MG63 (cell line): ENCODE measurements around the gene ANKRA2. TPM values are rescaled to one million over a fixed set of nuclear protein-coding genes. Genes with fewer than 3 reads are reported as not detected.

Source experiments
- DNase-seq: peaks from one replicate; pipeline ENCODE4 v3.0.0-alpha.2; 2020
- H3K27me3 ChIP-seq: fragments of 250-450 bp; sonication (Bioruptor Pico); 2 replicates; pipeline ENCODE4 v1.5.1; 2020; ENCODE audit warnings: mild to moderate bottlenecking, moderate library complexity
- H3K36me3 ChIP-seq: fragments of 250-450 bp; sonication (Bioruptor Pico); 2 replicates; pipeline ENCODE4 v1.5.1; 2020; ENCODE audit warnings: mild to moderate bottlenecking, moderate library complexity
- H3K4me3 ChIP-seq: fragments of 250-450 bp; sonication (Bioruptor Pico); 2 replicates; pipeline ENCODE4 v1.5.1; 2020; ENCODE audit warnings: mild to moderate bottlenecking, moderate library complexity
- H3K9me3 ChIP-seq: fragments of 250-450 bp; sonication (Bioruptor Pico); 2 replicates; pipeline ENCODE4 v1.5.1; 2020; ENCODE audit warnings: mild to moderate bottlenecking, moderate library complexity
- total RNA-seq: library from RNA; depleted of rRNA; stranded (reverse); fragments of >200 nt; shearing (Covaris generic); gene quantifications from 2 replicates; pipeline ENCODE4 v1.2.3, GENCODE V29; 2014; ENCODE audit warnings: low replicate concordance; rRNA removed

Gene ANKRA2
- total RNA-seq: 9.4 and 22.2 TPM in 2 replicates

GRCh38 chr5:73565139-73565968, at the start of gene ANKRA2, which contains the start of gene UTP15:
Gene ANKRA2, minus strand, starts transcription at chr5:73565639. Its CDS starts 2,758 bp downstream, at chr5:73562881.
Gene UTP15, plus strand, starts transcription at chr5:73565743. Its CDS starts 1,602 bp downstream, at chr5:73567345.
- H3K9me3 ChIP-seq: no peaks in the 10 kb centered on the region
- peak; percentile 98 for DNase-seq
- H3K27me3 ChIP-seq: no peaks in the 10 kb centered on the region
- H3K4me3 ChIP-seq: peak within 1 kb of the TSS; percentile 73
- peaks cover 20% of the 10 kb centered on the region for H3K36me3 ChIP-seq

- H3K36me3 ChIP-seq: no peaks in the 10 kb centered on the region
- no peaks in the 10 kb centered on the region for H3K27me3 ChIP-seq
- no peak for DNase-seq
- no peak overlapping the region for H3K4me3 ChIP-seq
- no peaks in the 10 kb centered on the region for H3K9me3 ChIP-seq
These were observed 49.6 kb upstream of the ANKRA2 start for GRCh38 chr5:73615085-73615484.

DNA sequence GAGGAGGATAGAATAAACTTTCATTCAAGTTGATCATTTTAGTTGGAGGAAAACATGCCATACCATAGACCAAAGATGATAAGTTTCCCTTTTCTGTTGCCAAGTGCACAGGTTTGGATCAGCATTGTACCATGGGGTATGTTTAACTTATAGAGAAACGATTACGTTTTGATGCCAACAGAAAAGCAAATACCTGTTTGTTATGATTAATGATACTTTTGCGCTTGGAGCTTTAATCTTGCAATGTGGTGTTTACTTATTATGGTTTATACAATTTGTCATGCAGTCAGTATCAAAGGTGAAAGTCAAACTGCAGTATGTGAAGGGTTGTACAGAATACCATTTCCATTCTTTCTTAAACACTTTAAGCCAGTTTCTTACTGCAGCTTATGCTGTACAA, 47.4 kb upstream of the ANKRA2 start:
- DNase-seq: no peak

DNA sequence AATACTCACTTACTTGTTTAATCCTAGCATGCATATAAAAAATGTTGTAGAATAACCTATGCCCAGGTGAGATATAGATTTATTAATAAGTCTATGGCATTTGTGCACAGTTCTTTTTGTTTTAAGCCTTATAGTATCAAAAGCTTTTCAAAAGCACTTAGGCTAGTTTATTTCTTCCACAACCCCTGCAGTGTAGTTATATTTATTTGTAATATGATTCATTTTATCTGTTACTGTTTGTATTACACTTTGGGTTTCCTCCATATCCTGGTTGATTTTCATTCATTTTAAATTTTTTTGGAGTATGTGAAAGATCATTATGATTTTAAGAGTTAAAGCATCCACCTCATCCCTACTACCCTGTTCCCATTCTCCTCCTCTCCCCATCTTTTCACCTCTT, 41.8 kb upstream of the ANKRA2 start:
- DNase-seq: no peak
- no peaks in the 10 kb centered on the region for H3K36me3 ChIP-seq
- H3K4me3 ChIP-seq: no peak overlapping the region
- no peaks in the 10 kb centered on the region for H3K27me3 ChIP-seq
- H3K9me3 ChIP-seq: peaks cover 2% of the 10 kb centered on the region; the same call in 1 of the 2 replicates

More for the DNA sequence above, 47.4 kb upstream of the ANKRA2 start:
- no peaks in the 10 kb centered on the region for H3K9me3 ChIP-seq
- H3K4me3 ChIP-seq: no peak overlapping the region
- H3K27me3 ChIP-seq: no peaks in the 10 kb centered on the region
- H3K36me3 ChIP-seq: no peaks in the 10 kb centered on the region

DNA sequence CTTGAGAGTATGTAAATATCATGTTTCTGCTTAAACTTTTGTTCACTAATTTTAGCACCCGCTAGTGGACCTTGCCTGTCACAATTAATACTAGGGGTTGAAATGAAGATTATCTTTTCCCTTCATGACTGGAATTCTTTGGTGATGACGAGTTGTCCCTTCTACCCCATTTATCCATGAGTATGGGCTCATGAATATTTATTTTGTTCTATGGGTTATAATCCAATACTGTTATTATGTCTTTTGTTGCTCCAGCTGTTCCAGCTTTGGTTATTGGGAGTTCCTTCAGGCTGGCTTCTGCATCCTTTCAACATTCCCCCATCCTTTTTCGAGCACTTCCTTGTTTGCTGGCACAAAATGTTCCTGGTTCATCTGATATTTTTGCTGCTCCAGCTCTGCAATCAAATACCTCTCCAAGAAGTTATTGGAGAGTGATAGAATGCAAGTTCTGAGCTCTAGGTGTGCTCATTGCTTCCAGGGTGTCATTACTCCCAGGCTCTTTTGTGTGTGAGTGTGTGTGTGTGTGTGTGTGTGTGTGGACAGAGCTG, 40.8 kb upstream of the ANKRA2 start:
- no peaks in the 10 kb centered on the region for H3K36me3 ChIP-seq
- no peak overlapping the region for H3K4me3 ChIP-seq
- no peak for DNase-seq
- peaks cover 10% of the 10 kb centered on the region for H3K9me3 ChIP-seq
- no peaks in the 10 kb centered on the region for H3K27me3 ChIP-seq

- H3K9me3 ChIP-seq: peaks cover 11% of the 10 kb centered on the region
- H3K27me3 ChIP-seq: no peaks in the 10 kb centered on the region
- no peaks in the 10 kb centered on the region for H3K36me3 ChIP-seq
- DNase-seq: no peak
- no peak overlapping the region for H3K4me3 ChIP-seq
These were observed 40.0 kb upstream of the ANKRA2 start for GRCh38 chr5:73605223-73606087.

GRCh38 chr5:73603998-73604397, 38.6 kb upstream of the ANKRA2 start:
- Histone ChIP-seq H3K4me3 (no peak overlapping the region), H3K36me3 (no peaks in the 10 kb centered on the region), H3K9me3 (peaks cover 11% of the 10 kb centered on the region), H3K27me3 (no peaks in the 10 kb centered on the region)
- DNase-seq: no peak

DNA sequence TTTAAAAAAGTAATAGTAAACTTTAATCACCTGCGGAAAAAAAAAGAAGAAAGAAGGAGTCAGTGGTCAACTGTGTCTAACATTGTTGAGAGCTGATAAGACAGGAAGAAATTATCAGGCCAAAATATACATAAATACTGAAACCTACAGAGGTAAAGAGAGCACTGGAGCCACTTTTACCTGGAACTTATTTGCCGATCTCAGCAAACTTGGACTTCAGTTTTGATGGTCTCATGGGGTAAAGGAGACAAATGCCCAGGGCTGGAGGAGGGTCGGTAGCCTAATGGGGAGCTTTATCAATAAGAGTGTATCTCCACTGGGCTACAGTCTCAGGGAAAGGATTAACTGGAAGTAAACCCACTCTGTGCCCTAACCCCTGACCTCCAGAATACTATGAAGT, 33.9 kb upstream of the ANKRA2 start:
- Histone ChIP-seq H3K4me3 (no peak overlapping the region), H3K36me3 (no peaks in the 10 kb centered on the region), H3K27me3 (no peaks in the 10 kb centered on the region), H3K9me3 (peaks cover 11% of the 10 kb centered on the region)
- DNase-seq: no peak

GRCh38 chr5:73596705-73597328, 31.4 kb upstream of the ANKRA2 start:
- Histone ChIP-seq H3K27me3 (no peaks in the 10 kb centered on the region), H3K9me3 (peaks cover 6% of the 10 kb centered on the region), H3K36me3 (no peaks in the 10 kb centered on the region), H3K4me3 (no peak overlapping the region)
- no peak for DNase-seq

- Histone ChIP-seq H3K4me3 (no peak overlapping the region), H3K36me3 (no peaks in the 10 kb centered on the region), H3K9me3 (no peaks in the 10 kb centered on the region), H3K27me3 (no peaks in the 10 kb centered on the region)
- no peak for DNase-seq
These were observed 27.1 kb upstream of the ANKRA2 start for GRCh38 chr5:73592551-73592950.

GRCh38 chr5:73591698-73592501, 26.5 kb upstream of the ANKRA2 start:
- H3K27me3 ChIP-seq: no peaks in the 10 kb centered on the region
- H3K36me3 ChIP-seq: no peaks in the 10 kb centered on the region
- DNase-seq: peak; percentile 83
- H3K9me3 ChIP-seq: no peaks in the 10 kb centered on the region
- H3K4me3 ChIP-seq: no peak overlapping the region

GRCh38 chr5:73591102-73591695, 25.8 kb upstream of the ANKRA2 start:
- Histone ChIP-seq H3K27me3 (no peaks in the 10 kb centered on the region), H3K36me3 (no peaks in the 10 kb centered on the region), H3K4me3 (no peak overlapping the region), H3K9me3 (no peaks in the 10 kb centered on the region)
- DNase-seq: peak; percentile 17

DNA sequence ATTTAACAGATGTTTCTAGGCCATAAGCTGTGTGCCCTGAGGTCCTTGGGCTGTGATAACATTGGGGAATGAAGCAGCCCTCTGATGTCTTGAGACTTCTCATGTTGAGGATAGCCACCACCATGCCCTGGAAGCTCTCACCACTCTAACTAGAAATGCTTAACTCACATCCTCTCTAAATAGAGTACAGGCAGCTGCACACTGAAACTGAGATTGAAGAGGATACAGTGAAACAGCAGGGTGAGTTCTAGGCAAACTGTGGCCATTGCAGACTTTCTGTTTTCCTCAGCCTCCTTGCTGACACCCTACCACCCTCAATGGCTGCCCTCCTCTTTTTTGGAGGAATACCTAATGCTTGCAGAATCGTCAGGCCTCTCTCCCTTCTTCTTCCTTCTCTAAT, 22.5 kb upstream of the ANKRA2 start:
- no peak for DNase-seq
- H3K27me3 ChIP-seq: no peaks in the 10 kb centered on the region
- H3K9me3 ChIP-seq: no peaks in the 10 kb centered on the region
- H3K36me3 ChIP-seq: peaks cover 2% of the 10 kb centered on the region; the same call in 1 of the 2 replicates
- H3K4me3 ChIP-seq: no peak overlapping the region

GRCh38 chr5:73582285-73583145, 17.1 kb upstream of the ANKRA2 start:
- no peaks in the 10 kb centered on the region for H3K27me3 ChIP-seq
- H3K9me3 ChIP-seq: no peaks in the 10 kb centered on the region
- no peak overlapping the region for H3K4me3 ChIP-seq
- DNase-seq: no peak
- H3K36me3 ChIP-seq: peaks cover 42% of the 10 kb centered on the region
